Measurements from ENCODE around the gene PRTFDC1. TPM values are rescaled to one million over a fixed set of nuclear protein-coding genes. Genes with fewer than 3 reads are reported as not detected.

PRTFDC1 gene
- total RNA-seq, 2 donors from 2014 or later, result 0.69 TPM; not detected in 1

- no peak for DNase-seq (ENCODE audit: low spot score)
- ATAC-seq, result no peak
- H3K4me3 Mint-ChIP-seq, result no peak overlapping the region
- peaks cover 2% of the 10 kb centered on the region for H3K9me3 Mint-ChIP-seq
- H3K36me3 Mint-ChIP-seq, result peaks cover 7% of the 10 kb centered on the region
- H3K27ac Mint-ChIP-seq, result peak overlapping the region in 1 of 2 donors; percentile 32
- H3K4me1 Mint-ChIP-seq (ENCODE audit: low read depth in 2 of 2), result peaks cover 47 to 48% of the 10 kb centered on the region in 2 donors
- no peaks in the 10 kb centered on the region for H3K27me3 Mint-ChIP-seq
These were observed 68.1 kb downstream of the PRTFDC1 start for GRCh38 chr10:24884316-24884715.

- Mint-ChIP-seq H3K36me3 (peaks cover 7% of the 10 kb centered on the region), H3K4me1 (ENCODE audit: low read depth in 2 of 2) (peaks cover 38 to 40% of the 10 kb centered on the region in 2 donors), H3K4me3 (no peak overlapping the region), H3K27me3 (no peaks in the 10 kb centered on the region), H3K9me3 (peaks cover 2% of the 10 kb centered on the region), H3K27ac (peak overlapping the region in 1 of 2 donors; percentile 37)
- no peak for ATAC-seq
- DNase-seq (ENCODE audit: low spot score), result no peak
These were observed 69.2 kb downstream of the PRTFDC1 start for GRCh38 chr10:24883176-24883575.

DNA sequence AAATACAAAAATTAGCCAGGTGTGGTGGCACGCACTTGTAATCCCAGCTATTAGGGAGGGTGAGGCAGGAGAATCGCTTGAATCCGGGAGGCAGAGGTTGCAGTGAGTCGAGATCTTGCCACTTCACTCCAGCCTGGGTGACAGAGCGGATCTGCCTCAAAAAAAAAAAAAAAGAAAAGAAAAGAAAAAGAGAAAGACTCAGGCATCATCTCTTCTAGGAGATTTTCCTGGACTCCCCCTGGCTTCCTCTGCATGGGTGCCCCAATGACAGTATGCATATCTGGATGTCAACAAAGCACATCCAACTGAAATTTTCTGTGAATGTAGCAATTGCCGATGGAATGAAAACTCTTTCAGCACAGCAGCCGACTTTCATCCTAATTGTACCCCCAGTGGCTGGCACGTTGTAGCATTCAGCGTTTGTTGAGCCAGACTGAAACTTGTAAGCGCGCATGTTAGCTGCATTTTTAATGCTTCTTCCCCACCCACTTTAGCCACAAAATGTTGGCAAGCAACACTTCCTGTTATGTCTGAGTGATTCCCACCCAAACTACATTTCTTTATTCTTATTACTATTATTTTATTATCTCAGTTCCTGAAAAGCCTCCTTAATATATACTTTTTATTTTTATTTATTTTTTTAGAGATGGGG, 70.2 kb downstream of the PRTFDC1 start:
- H3K9me3 Mint-ChIP-seq, result peaks cover 2% of the 10 kb centered on the region
- peak; percentile 65 to 72 for ATAC-seq
- peak overlapping the region in 1 of 2 donors; percentile 14 for H3K27ac Mint-ChIP-seq
- H3K4me3 Mint-ChIP-seq, result peak overlapping the region; percentile 72
- peaks cover 28 to 33% of the 10 kb centered on the region in 2 donors for H3K4me1 Mint-ChIP-seq (ENCODE audit: low read depth in 2 of 2)
- H3K27me3 Mint-ChIP-seq, result no peaks in the 10 kb centered on the region
- no peak for DNase-seq (ENCODE audit: low spot score)
- peaks cover under 1% of the 10 kb centered on the region for H3K36me3 Mint-ChIP-seq

GRCh38 chr10:24879861-24880260, 72.5 kb downstream of the PRTFDC1 start:
- no peak for DNase-seq (ENCODE audit: low spot score)
- peaks cover 7% of the 10 kb centered on the region for H3K36me3 Mint-ChIP-seq
- no peaks in the 10 kb centered on the region for H3K9me3 Mint-ChIP-seq
- no peaks in the 10 kb centered on the region for H3K27me3 Mint-ChIP-seq
- no peak for ATAC-seq
- no peak overlapping the region for H3K4me3 Mint-ChIP-seq
- peaks cover 19 to 26% of the 10 kb centered on the region in 2 donors for H3K4me1 Mint-ChIP-seq (ENCODE audit: low read depth in 2 of 2)
- no peak overlapping the region for H3K27ac Mint-ChIP-seq

DNA sequence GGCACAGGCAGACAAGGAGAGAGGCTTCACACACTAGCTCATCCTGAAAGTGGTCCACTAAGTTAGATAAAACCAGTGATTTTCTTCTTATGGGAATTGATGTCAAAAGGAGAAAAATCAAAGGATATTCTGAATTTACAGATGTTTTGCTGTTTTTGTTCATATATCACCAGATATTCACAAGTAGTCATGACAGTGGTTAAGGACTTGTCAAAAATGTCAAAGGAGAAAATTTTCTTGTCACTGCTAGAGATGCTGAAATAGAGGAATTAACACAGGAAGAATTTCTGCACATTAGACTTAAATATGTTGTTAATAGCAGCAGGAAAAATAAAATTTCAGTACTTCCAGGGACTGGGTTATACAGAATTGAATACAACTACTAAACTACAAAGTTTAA, 78.3 kb downstream of the PRTFDC1 start:
- no peak for DNase-seq (ENCODE audit: low spot score)
- no peak for ATAC-seq
- peaks cover 4 to 7% of the 10 kb centered on the region in 2 donors for H3K4me1 Mint-ChIP-seq (ENCODE audit: low read depth in 2 of 2)
- peaks cover 7% of the 10 kb centered on the region for H3K36me3 Mint-ChIP-seq
- H3K27me3 Mint-ChIP-seq, result no peaks in the 10 kb centered on the region
- H3K9me3 Mint-ChIP-seq, result no peaks in the 10 kb centered on the region
- no peak overlapping the region for H3K4me3 Mint-ChIP-seq
- H3K27ac Mint-ChIP-seq, result no peak overlapping the region

- DNase-seq (ENCODE audit: low spot score) (no peak), ATAC-seq (peak in 1 of 2 donors; percentile 48)
- no peaks in the 10 kb centered on the region for H3K27me3 Mint-ChIP-seq
- H3K4me3 Mint-ChIP-seq, result no peak overlapping the region
- no peak overlapping the region for H3K27ac Mint-ChIP-seq
- H3K4me1 Mint-ChIP-seq (ENCODE audit: low read depth in 2 of 2), result peaks cover 4 to 7% of the 10 kb centered on the region in 2 donors
- H3K36me3 Mint-ChIP-seq, result peaks cover 7% of the 10 kb centered on the region
- H3K9me3 Mint-ChIP-seq, result no peaks in the 10 kb centered on the region
These were observed 79.1 kb downstream of the PRTFDC1 start for GRCh38 chr10:24873281-24873683.

- H3K27ac Mint-ChIP-seq, result no peak overlapping the region
- peaks cover 4 to 7% of the 10 kb centered on the region in 2 donors for H3K4me1 Mint-ChIP-seq (ENCODE audit: low read depth in 2 of 2)
- no peaks in the 10 kb centered on the region for H3K9me3 Mint-ChIP-seq
- no peak overlapping the region for H3K4me3 Mint-ChIP-seq
- no peaks in the 10 kb centered on the region for H3K27me3 Mint-ChIP-seq
- ATAC-seq (no peak), DNase-seq (ENCODE audit: low spot score) (no peak)
- peaks cover 7% of the 10 kb centered on the region for H3K36me3 Mint-ChIP-seq
These were observed 79.6 kb downstream of the PRTFDC1 start for GRCh38 chr10:24872790-24873182.

GRCh38 chr10:24872049-24872789, 80.2 kb downstream of the PRTFDC1 start:
- Mint-ChIP-seq H3K27ac (no peak overlapping the region), H3K4me3 (no peak overlapping the region), H3K9me3 (no peaks in the 10 kb centered on the region), H3K27me3 (peaks cover 0 to 1% of the 10 kb centered on the region in 2 donors), H3K4me1 (ENCODE audit: low read depth in 2 of 2) (peaks cover 7 to 9% of the 10 kb centered on the region in 2 donors), H3K36me3 (peaks cover 7% of the 10 kb centered on the region)
- no peak for DNase-seq (ENCODE audit: low spot score)
- ATAC-seq, result no peak

DNA sequence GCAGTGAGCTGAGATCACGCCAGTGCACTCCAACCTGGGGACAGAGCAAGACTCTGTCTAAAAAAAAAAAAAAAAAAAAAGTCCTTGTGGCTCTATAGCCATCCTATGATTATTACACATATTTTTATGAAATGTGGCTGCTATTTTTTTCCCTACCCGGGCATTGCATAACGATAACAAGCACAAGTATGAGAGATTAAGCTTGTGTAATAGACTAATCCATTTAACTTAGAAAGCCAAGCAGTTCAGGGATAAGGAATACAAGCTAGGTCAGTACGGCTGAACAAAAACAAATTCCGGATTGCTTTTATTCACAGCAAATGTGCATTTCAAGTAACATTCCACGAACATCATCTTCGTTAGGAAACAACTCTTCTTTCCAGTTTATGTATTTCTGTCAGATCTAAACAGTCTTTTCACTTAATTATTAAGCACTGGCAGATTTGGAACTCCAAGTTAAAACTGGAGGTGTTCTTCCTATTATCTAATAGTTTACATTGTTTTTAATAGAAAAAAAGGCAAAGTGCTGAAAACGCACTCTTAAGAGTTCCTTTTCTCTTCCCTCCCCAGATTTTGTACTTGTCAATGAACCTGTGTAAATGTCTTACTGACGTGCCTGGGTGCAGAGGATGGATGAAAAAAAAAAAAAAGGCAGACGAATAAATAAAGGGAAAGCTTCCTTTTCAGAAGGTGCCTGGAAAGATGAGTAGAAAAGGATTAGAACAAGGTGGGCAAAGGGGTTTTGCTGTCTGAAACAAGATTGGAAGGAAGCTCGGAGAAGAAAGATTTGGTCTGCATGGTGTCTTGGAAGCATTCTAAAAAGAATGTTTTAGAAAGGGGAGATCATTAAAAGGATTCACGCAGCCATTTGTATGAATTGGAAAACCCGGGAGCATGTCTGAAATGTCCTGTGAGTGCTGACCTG, 81.1 kb downstream of the PRTFDC1 start:
- no peak for ATAC-seq
- H3K27me3 Mint-ChIP-seq, result peaks cover 5% of the 10 kb centered on the region in 2 donors
- H3K4me1 Mint-ChIP-seq (ENCODE audit: low read depth in 2 of 2), result peaks cover 10 to 15% of the 10 kb centered on the region in 2 donors
- H3K36me3 Mint-ChIP-seq, result peaks cover 7% of the 10 kb centered on the region
- no peaks in the 10 kb centered on the region for H3K9me3 Mint-ChIP-seq
- no peak for DNase-seq (ENCODE audit: low spot score)
- no peak overlapping the region for H3K27ac Mint-ChIP-seq
- no peak overlapping the region for H3K4me3 Mint-ChIP-seq

GRCh38 chr10:24869354-24870015, 82.9 kb downstream of the PRTFDC1 start:
- DNase-seq (ENCODE audit: low spot score), result no peak
- Mint-ChIP-seq H3K27ac (no peak overlapping the region), H3K36me3 (no peaks in the 10 kb centered on the region), H3K27me3 (peaks cover 6 to 9% of the 10 kb centered on the region in 2 donors), H3K9me3 (no peaks in the 10 kb centered on the region), H3K4me1 (ENCODE audit: low read depth in 2 of 2) (peaks cover 17 to 23% of the 10 kb centered on the region in 2 donors), H3K4me3 (no peak overlapping the region)
- no peak for ATAC-seq

GRCh38 chr10:24866604-24867583, 85.5 kb downstream of the PRTFDC1 start:
- no peak for ATAC-seq
- H3K9me3 Mint-ChIP-seq, result no peaks in the 10 kb centered on the region
- peaks cover 6 to 9% of the 10 kb centered on the region in 2 donors for H3K27me3 Mint-ChIP-seq
- no peak for DNase-seq (ENCODE audit: low spot score)
- peaks cover 9 to 23% of the 10 kb centered on the region in 2 donors for H3K4me1 Mint-ChIP-seq (ENCODE audit: low read depth in 2 of 2)
- no peak overlapping the region for H3K4me3 Mint-ChIP-seq
- no peaks in the 10 kb centered on the region for H3K36me3 Mint-ChIP-seq
- H3K27ac Mint-ChIP-seq, result no peak overlapping the region

DNA sequence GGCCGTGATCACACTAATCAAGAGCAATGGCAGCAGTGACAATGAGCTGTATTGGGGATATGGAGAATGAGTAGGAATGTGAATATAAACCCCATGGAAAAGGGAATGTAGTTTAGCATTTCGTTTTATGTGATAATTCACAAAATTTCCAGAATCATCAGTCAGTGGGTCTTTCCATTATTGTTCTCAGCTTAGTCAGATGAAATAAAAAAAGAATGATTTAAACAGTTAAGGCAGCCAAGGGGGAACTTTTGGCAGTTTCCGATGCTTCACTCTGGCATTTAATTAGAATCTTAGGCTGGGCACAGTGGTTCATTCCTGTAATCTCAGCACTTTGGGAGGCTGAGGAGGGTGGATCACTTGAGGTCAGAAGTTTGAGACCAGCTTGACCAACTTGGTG, 86.6 kb downstream of the PRTFDC1 start:
- H3K4me1 Mint-ChIP-seq (ENCODE audit: low read depth in 2 of 2), result peaks cover 9 to 23% of the 10 kb centered on the region in 2 donors
- H3K9me3 Mint-ChIP-seq, result no peaks in the 10 kb centered on the region
- no peak overlapping the region for H3K4me3 Mint-ChIP-seq
- H3K36me3 Mint-ChIP-seq, result no peaks in the 10 kb centered on the region
- H3K27ac Mint-ChIP-seq, result no peak overlapping the region
- no peak for DNase-seq (ENCODE audit: low spot score)
- no peak for ATAC-seq
- peaks cover 6 to 9% of the 10 kb centered on the region in 2 donors for H3K27me3 Mint-ChIP-seq

All from natural killer cell treated with Interleukin-12 subunit alpha and Interleukin-12 subunit beta and Interleukin-15 and Interleukin-18, amount 100 ng/mL, for 72 hours (primary cell).